K562 (cell line): ENCODE results near the gene RAP1A. TPM values are rescaled to one million over a fixed set of nuclear protein-coding genes. Genes with fewer than 3 reads are reported as not detected.
A peak's percentile ranks its signal among the peaks of the same experiment; 100 is the strongest.

Source experiments
- KLF10 ChIP-seq: fragments of 250-450 bp; sonication (Bioruptor Pico); IDR thresholded peaks from 2 replicates; pipeline ENCODE4 v1.6.1; 2021; ENCODE audit warnings: matching md5 sums
- NFYB ChIP-seq: IDR thresholded peaks from 2 replicates; pipeline ENCODE4 v1.6.1; 2011; ENCODE audit warnings: mild to moderate bottlenecking, moderate library complexity; ENCODE audit not compliant: insufficient read length; ENCODE audit errors: extremely low read depth
- NR3C1 ChIP-seq: sonication (generic); formaldehyde crosslinking; IDR thresholded peaks from 2 replicates; pipeline ENCODE4 v1.8.1; 2022; ENCODE audit warnings: missing genetic modification reagents
- SMARCA4 ChIP-seq: fragments of 450-650 bp; IDR thresholded peaks from 2 replicates; pipeline ENCODE4 v1.6.1; 2016
- TAF9B ChIP-seq: fragments of 450-650 bp; IDR thresholded peaks from 2 replicates; pipeline ENCODE4 v1.6.1; 2018; ENCODE audit warnings: mild to moderate bottlenecking; ENCODE audit not compliant: partially characterized antibody
- THRA ChIP-seq: fragments of 450-650 bp; IDR thresholded peaks from 2 replicates; pipeline ENCODE4 v1.6.1; 2017; ENCODE audit warnings: mild to moderate bottlenecking, moderate library complexity
- ZBTB2 ChIP-seq: fragments of 450-650 bp; IDR thresholded peaks from 2 replicates; pipeline ENCODE4 v1.6.1; 2016; ENCODE audit warnings: antibody characterized with exemption
- ZKSCAN1 ChIP-seq: fragments of 150-350 bp; IDR thresholded peaks from 2 replicates; pipeline ENCODE4 v1.6.1; 2016; ENCODE audit warnings: low read depth, low read length
- ZNF143 ChIP-seq: sonication (generic); formaldehyde crosslinking; IDR thresholded peaks from 2 replicates; pipeline ENCODE4 v1.9.0; 2022; ENCODE audit warnings: mild to moderate bottlenecking, missing genetic modification reagents
- ZNF354B ChIP-seq: fragments of 250-450 bp; sonication (Bioruptor Pico); IDR thresholded peaks from 2 replicates; pipeline ENCODE4 v1.4.0; 2020
- polyA plus RNA-seq, 8 experiments: library from polyadenylated mRNA; depleted of rRNA in 4 of 8; stranded (reverse) in 5 of 8; unstranded in 3 of 8; fragments of >200 nt; fragmentation: Nextera tagmentation in 2 of 8; fragmentation: Illumina TruSeq in 1 of 8; extraction: Ambion mirVana in 2 of 8; extraction: Trizol in 1 of 8; gene quantifications; 2 replicates each; pipeline versions ENCODE4 v1.2.1 to v1.2.3, GENCODE V29; 2011 to 2014; ENCODE audit warnings: inconsistent platforms in 1 of 8, missing spikeins in 1 of 8
- total RNA-seq, 7 experiments: library from RNA; depleted of rRNA in 6 of 7; stranded (reverse); fragments of >200 nt in 6 of 7; fragmentation: Illumina TruSeq in 2 of 7; extraction: Trizol in 2 of 7; gene quantifications; 2 replicates each; pipeline versions ENCODE4 v1.2.1 to v1.2.3, GENCODE V29; 2011 to 2021; ENCODE audit warnings: low replicate concordance in 1 of 7
- TF ChIP-seq, protein P1 (sequence below): sonication (generic); formaldehyde crosslinking; IDR thresholded peaks from 2 replicates; pipeline ENCODE4 v1.4.0; 2020; ENCODE audit warnings: mild to moderate bottlenecking, missing genetic modification reagents
- TF ChIP-seq, protein P2 (sequence below), 2 experiments: fragments of 450-650 bp; formaldehyde crosslinking in 1 of 2; IDR thresholded peaks; 2 replicates each; pipeline versions ENCODE4 v1.4.0 to v1.6.1; 2014 to 2020; ENCODE audit warnings: mild to moderate bottlenecking in 2 of 2, borderline replicate concordance in 1 of 2, low read depth in 1 of 2

RAP1A gene
- total and polyA plus RNA-seq, 9 of the 15 experiments (the other 6 are each of a cell fraction or from before 2014, with no cell fraction given): 13.4 to 86.2 (median 32.5) TPM

- TF ChIP-seq ZBTB2 (peak; percentile 53), NR3C1 (CRISPR knock-in tag) (peak; percentile 45; the same call in 1 of the 2 replicates), NFYB (no peak), SMARCA4 (peak; percentile 53; the same call in 1 of the 2 replicates), ZNF143 (CRISPR knock-in tag) (peak; percentile 63), THRA (no peak), ZKSCAN1 (peak; percentile 96), TAF9B (peak; percentile 93), KLF10 (CRISPR knock-in tag) (no peak), ZNF354B (no peak)
- TF ChIP-seq, protein P1, sequence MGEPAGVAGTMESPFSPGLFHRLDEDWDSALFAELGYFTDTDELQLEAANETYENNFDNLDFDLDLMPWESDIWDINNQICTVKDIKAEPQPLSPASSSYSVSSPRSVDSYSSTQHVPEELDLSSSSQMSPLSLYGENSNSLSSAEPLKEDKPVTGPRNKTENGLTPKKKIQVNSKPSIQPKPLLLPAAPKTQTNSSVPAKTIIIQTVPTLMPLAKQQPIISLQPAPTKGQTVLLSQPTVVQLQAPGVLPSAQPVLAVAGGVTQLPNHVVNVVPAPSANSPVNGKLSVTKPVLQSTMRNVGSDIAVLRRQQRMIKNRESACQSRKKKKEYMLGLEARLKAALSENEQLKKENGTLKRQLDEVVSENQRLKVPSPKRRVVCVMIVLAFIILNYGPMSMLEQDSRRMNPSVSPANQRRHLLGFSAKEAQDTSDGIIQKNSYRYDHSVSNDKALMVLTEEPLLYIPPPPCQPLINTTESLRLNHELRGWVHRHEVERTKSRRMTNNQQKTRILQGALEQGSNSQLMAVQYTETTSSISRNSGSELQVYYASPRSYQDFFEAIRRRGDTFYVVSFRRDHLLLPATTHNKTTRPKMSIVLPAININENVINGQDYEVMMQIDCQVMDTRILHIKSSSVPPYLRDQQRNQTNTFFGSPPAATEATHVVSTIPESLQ (CRISPR knock-in tag): peak; percentile 96
- TF ChIP-seq, protein P2, sequence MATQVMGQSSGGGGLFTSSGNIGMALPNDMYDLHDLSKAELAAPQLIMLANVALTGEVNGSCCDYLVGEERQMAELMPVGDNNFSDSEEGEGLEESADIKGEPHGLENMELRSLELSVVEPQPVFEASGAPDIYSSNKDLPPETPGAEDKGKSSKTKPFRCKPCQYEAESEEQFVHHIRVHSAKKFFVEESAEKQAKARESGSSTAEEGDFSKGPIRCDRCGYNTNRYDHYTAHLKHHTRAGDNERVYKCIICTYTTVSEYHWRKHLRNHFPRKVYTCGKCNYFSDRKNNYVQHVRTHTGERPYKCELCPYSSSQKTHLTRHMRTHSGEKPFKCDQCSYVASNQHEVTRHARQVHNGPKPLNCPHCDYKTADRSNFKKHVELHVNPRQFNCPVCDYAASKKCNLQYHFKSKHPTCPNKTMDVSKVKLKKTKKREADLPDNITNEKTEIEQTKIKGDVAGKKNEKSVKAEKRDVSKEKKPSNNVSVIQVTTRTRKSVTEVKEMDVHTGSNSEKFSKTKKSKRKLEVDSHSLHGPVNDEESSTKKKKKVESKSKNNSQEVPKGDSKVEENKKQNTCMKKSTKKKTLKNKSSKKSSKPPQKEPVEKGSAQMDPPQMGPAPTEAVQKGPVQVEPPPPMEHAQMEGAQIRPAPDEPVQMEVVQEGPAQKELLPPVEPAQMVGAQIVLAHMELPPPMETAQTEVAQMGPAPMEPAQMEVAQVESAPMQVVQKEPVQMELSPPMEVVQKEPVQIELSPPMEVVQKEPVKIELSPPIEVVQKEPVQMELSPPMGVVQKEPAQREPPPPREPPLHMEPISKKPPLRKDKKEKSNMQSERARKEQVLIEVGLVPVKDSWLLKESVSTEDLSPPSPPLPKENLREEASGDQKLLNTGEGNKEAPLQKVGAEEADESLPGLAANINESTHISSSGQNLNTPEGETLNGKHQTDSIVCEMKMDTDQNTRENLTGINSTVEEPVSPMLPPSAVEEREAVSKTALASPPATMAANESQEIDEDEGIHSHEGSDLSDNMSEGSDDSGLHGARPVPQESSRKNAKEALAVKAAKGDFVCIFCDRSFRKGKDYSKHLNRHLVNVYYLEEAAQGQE (IDR thresholded peaks at IDR 0.05; ENCODE audit: borderline replicate concordance): peak; percentile 83; the same call in 1 of the 2 replicates
- TF ChIP-seq, protein P2 (CRISPR knock-in tag; IDR thresholded peaks at IDR 0.05; ENCODE audit: low read depth): no peak
Observed at GRCh38 chr1:111755331-111756123, 135.9 kb downstream of the RAP1A start, which contains the start of gene DDX20 (continued).
